ENCODE data around the gene ACTL6B. TPM values are rescaled to one million over a fixed set of nuclear protein-coding genes. Genes with fewer than 3 reads are reported as not detected.

ACTL6B gene
- total RNA-seq, 1 experiment from 2014 or later = not detected

DNA sequence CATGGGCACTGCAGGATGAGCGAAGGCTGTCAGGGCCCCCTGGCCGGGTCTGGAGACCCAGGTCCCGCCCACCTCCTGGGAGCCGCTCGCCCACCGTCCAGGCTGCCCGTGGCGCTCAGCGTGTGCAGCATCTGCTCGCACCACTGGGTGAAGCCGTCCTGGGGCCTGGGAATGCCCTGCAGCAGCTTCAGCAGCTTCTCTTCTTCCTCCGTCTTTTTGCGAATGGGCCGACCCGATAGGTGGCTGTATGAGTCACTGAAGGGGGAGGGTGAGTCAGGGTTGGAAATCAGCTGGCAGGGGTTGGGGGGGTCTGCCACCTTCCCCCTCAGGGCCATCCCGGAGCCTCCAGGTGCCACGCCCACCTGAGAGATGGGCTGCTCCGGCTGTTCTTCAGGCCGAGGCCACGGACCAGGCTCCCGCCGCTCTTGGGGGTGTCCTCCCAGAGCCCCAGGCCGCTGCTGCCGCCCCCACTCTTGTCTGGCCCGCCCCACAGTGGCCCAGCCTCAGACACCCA, 26.0 kb upstream of the ACTL6B start:
- no TSS peak for BruUV-seq (replicated peaks)
- H3K36me3 ChIP-seq (ENCODE audit: low read depth) = peaks cover 6% of the 10 kb centered on the region; the same call in 1 of the 2 replicates
- intact Hi-C loops (cut with micrococcal nuclease; ENCODE audit: unreplicated experiment) = no loop called here
- no peak overlapping the region for H3K4me2 ChIP-seq
- TF ChIP-seq, protein P1, sequence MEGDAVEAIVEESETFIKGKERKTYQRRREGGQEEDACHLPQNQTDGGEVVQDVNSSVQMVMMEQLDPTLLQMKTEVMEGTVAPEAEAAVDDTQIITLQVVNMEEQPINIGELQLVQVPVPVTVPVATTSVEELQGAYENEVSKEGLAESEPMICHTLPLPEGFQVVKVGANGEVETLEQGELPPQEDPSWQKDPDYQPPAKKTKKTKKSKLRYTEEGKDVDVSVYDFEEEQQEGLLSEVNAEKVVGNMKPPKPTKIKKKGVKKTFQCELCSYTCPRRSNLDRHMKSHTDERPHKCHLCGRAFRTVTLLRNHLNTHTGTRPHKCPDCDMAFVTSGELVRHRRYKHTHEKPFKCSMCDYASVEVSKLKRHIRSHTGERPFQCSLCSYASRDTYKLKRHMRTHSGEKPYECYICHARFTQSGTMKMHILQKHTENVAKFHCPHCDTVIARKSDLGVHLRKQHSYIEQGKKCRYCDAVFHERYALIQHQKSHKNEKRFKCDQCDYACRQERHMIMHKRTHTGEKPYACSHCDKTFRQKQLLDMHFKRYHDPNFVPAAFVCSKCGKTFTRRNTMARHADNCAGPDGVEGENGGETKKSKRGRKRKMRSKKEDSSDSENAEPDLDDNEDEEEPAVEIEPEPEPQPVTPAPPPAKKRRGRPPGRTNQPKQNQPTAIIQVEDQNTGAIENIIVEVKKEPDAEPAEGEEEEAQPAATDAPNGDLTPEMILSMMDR (conservative IDR thresholded peaks at IDR 0.05) = no peak
- TF ChIP-seq EZH2 (IDR thresholded peaks at IDR 0.05; ENCODE audit: low read depth) = no peak
- no peaks in the 10 kb centered on the region for H3K9me3 ChIP-seq (ENCODE audit: insufficient read depth, low read depth)
- no peaks in the 10 kb centered on the region for H3K4me1 ChIP-seq (replicated peaks; ENCODE audit: insufficient read depth)
- H3K4me3 ChIP-seq = no peak overlapping the region
- no peaks in the 10 kb centered on the region for H3K27me3 ChIP-seq (ENCODE audit: insufficient read depth, low read depth)
- H3K79me2 ChIP-seq (ENCODE audit: low read depth) = no peaks in the 10 kb centered on the region
- peaks cover 27% of the 10 kb centered on the region for H4K20me1 ChIP-seq (ENCODE audit: insufficient read depth)
- ChIA-PET CTCF (interaction anchor here (0.6 kb wide), 2 partner anchors 35 to 63 kb away, joined by 6 to 7 read pairs; no protein-coding TSS in a partner anchor), POLR2A (ENCODE audit: unreplicated experiment) (interaction anchor here (0.6 kb wide), 1 partner anchor 246 kb away, joined by 3 read pairs; no protein-coding TSS in a partner anchor)
- peaks cover 25% of the 10 kb centered on the region; the same call in 1 of the 2 replicates for H3F3A ChIP-seq (ENCODE audit: insufficient read depth, low read depth)
- no peak overlapping the region for H3K27ac ChIP-seq
- H3K9me2 ChIP-seq (ENCODE audit: insufficient read depth) = no peaks in the 10 kb centered on the region
- no peak for DNase-seq
- no peak overlapping the region for H2AFZ ChIP-seq

GRCh38 chr7:100681491-100682227, 25.4 kb upstream of the ACTL6B start:
- no peak overlapping the region for H3K27ac ChIP-seq
- 0 out of 2 replicates have a peak, but pooled peaks cover under 1% of the 10 kb centered on the region for H3K79me2 ChIP-seq (ENCODE audit: low read depth)
- no peaks in the 10 kb centered on the region for H3K27me3 ChIP-seq (ENCODE audit: insufficient read depth, low read depth)
- H3K4me2 ChIP-seq = no peak overlapping the region
- H3K4me1 ChIP-seq (replicated peaks; ENCODE audit: insufficient read depth) = no peaks in the 10 kb centered on the region
- TF ChIP-seq, protein P1 (conservative IDR thresholded peaks at IDR 0.05) = no peak
- no peak for TF ChIP-seq EZH2 (IDR thresholded peaks at IDR 0.05; ENCODE audit: low read depth)
- peaks cover 25% of the 10 kb centered on the region; the same call in 1 of the 2 replicates for H3F3A ChIP-seq (ENCODE audit: insufficient read depth, low read depth)
- H3K4me3 ChIP-seq = no peak overlapping the region
- intact Hi-C loops (cut with micrococcal nuclease; ENCODE audit: unreplicated experiment) = no loop called here
- H3K9me3 ChIP-seq (ENCODE audit: insufficient read depth, low read depth) = no peaks in the 10 kb centered on the region
- H4K20me1 ChIP-seq (ENCODE audit: insufficient read depth) = peaks cover 28% of the 10 kb centered on the region
- ChIA-PET CTCF (no interaction called here), POLR2A (ENCODE audit: unreplicated experiment) (interaction anchor here (0.6 kb wide), 1 partner anchor 11 kb away, joined by 3 read pairs; no protein-coding TSS in a partner anchor)
- H3K9me2 ChIP-seq (ENCODE audit: insufficient read depth) = no peaks in the 10 kb centered on the region
- H3K36me3 ChIP-seq (ENCODE audit: low read depth) = peaks cover 12% of the 10 kb centered on the region; the same call in 1 of the 2 replicates
- no peak for DNase-seq
- no TSS peak for BruUV-seq (replicated peaks)
- H2AFZ ChIP-seq = no peak overlapping the region

DNA sequence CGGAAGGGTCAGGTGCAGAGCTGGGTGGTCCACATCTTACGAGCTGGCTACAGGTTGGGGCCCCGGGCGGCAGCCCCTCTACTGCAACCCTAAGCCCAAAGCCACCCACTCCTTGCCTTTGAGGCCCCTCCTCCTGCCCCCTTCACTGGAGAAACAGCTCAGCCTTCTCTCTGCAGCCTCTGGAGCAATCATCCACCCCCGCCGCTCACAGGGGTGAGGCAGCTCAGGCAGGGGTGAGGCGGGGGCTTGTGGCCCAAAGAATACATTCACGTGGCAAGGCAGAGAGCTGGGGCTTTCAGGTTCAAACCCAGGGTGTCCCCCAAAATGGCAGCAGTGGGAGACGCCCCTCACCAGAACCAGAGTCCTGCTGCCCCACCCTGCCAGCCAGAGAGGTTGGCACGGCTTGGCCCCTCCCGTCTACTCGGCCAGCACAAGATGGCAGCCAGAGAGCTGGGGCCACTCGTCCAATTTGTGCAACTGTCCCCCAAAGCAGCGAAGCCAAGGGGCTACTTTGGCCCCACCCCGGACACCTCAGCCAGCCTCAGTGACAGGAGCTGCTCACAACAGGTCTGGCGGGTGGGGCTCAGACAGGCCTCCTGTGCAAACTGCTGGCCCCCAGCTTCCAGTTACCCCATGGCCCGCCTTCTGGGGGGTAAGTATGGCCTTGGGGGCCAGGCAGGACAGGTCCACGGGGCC, 24.5 kb upstream of the ACTL6B start:
- no peaks in the 10 kb centered on the region for H3K9me3 ChIP-seq (ENCODE audit: insufficient read depth, low read depth)
- no peak for DNase-seq
- H4K20me1 ChIP-seq (ENCODE audit: insufficient read depth) = peaks cover 36% of the 10 kb centered on the region
- peaks cover 7% of the 10 kb centered on the region for H3K79me2 ChIP-seq (ENCODE audit: low read depth)
- H3K4me1 ChIP-seq (replicated peaks; ENCODE audit: insufficient read depth) = no peaks in the 10 kb centered on the region; the same call in 1 of the 2 replicates
- H3K4me3 ChIP-seq = no peak overlapping the region
- peaks cover 25% of the 10 kb centered on the region; the same call in 1 of the 2 replicates for H3F3A ChIP-seq (ENCODE audit: insufficient read depth, low read depth)
- H3K27me3 ChIP-seq (ENCODE audit: insufficient read depth, low read depth) = no peaks in the 10 kb centered on the region
- no peak overlapping the region for H3K27ac ChIP-seq
- intact Hi-C loops (cut with micrococcal nuclease; ENCODE audit: unreplicated experiment) = no loop called here
- peaks cover 13% of the 10 kb centered on the region; the same call in 1 of the 2 replicates for H3K36me3 ChIP-seq (ENCODE audit: low read depth)
- TF ChIP-seq, protein P1 (conservative IDR thresholded peaks at IDR 0.05) = no peak
- TF ChIP-seq EZH2 (IDR thresholded peaks at IDR 0.05; ENCODE audit: low read depth) = no peak
- no peaks in the 10 kb centered on the region for H3K9me2 ChIP-seq (ENCODE audit: insufficient read depth)
- ChIA-PET POLR2A (ENCODE audit: unreplicated experiment) (interaction anchor here (0.5 to 0.7 kb wide), 2 partner anchors 69 to 119 kb away, joined by 3 to 22 read pairs; partner anchors contain the start of gene MOSPD3), CTCF (no interaction called here)
- BruUV-seq (replicated peaks) = no TSS peak
- H2AFZ ChIP-seq = no peak overlapping the region
- no peak overlapping the region for H3K4me2 ChIP-seq

Data from PC-9 (cell line).